Measurements from ENCODE around the gene BARX2.

DNA sequence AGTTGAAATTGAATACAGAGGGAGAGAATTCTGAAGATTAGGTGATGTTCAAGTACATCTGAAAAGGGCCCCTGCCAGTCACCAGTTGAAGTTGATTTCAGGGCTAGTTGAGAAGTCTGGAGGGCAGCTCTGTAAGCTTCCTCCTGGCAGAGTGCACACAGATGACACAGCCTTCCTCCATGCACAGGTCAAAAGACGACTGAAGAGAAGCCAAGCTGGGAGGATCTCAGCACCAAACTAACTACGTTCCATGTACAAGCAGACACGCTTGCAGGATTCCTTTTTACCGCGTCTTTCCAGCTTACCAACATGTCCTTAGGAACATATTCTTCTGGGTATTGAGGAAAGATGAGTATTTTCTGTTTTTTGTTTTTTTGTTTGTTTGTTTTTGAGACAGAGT is 7.9 kb downstream of the BARX2 start:
- TF ChIP-seq, protein P1, sequence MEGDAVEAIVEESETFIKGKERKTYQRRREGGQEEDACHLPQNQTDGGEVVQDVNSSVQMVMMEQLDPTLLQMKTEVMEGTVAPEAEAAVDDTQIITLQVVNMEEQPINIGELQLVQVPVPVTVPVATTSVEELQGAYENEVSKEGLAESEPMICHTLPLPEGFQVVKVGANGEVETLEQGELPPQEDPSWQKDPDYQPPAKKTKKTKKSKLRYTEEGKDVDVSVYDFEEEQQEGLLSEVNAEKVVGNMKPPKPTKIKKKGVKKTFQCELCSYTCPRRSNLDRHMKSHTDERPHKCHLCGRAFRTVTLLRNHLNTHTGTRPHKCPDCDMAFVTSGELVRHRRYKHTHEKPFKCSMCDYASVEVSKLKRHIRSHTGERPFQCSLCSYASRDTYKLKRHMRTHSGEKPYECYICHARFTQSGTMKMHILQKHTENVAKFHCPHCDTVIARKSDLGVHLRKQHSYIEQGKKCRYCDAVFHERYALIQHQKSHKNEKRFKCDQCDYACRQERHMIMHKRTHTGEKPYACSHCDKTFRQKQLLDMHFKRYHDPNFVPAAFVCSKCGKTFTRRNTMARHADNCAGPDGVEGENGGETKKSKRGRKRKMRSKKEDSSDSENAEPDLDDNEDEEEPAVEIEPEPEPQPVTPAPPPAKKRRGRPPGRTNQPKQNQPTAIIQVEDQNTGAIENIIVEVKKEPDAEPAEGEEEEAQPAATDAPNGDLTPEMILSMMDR (conservative IDR thresholded peaks at IDR 0.05; ENCODE audit: low read depth, low read length), result no peak
- no peak for TF ChIP-seq EZH2 (IDR thresholded peaks at IDR 0.05; ENCODE audit: low read length, unreplicated experiment)

Data from PC-3 (cell line).